ENCODE results near the gene IFI44L. TPM values are rescaled to one million over a fixed set of nuclear protein-coding genes. Genes with fewer than 3 reads are reported as not detected.

The IFI44L gene
- polyA plus RNA-seq, 1 donor from 2014 or later: 0.10 TPM

- Histone ChIP-seq H3K9me3 (ENCODE audit: low read length) (no peaks in the 10 kb centered on the region), H3K9me2 (ENCODE audit: insufficient read depth, low read length) (no peaks in the 10 kb centered on the region), H3K27me3 (ENCODE audit: insufficient read depth, low read depth, low read length) (no peaks in the 10 kb centered on the region), H2AFZ (ENCODE audit: low read depth, low read length) (no peak overlapping the region), H3K4me2 (ENCODE audit: low read length) (no peak overlapping the region), H3K9ac (ENCODE audit: low read length) (no peak overlapping the region), H3K4me3 (ENCODE audit: low read length) (no peak overlapping the region), H4K20me1 (ENCODE audit: insufficient read depth) (no peaks in the 10 kb centered on the region), H3K79me2 (replicated peaks; ENCODE audit: insufficient read depth, low read length) (no peaks in the 10 kb centered on the region), H3K27ac (ENCODE audit: low read length) (no peak overlapping the region), H3K36me3 (ENCODE audit: insufficient read depth, low read length) (no peaks in the 10 kb centered on the region), H3F3A (ENCODE audit: insufficient read depth, low read length, poor library complexity, severe bottlenecking) (no peaks in the 10 kb centered on the region)
- TF ChIP-seq CTCF (IDR thresholded peaks at IDR 0.05; ENCODE audit: poor library complexity, severe bottlenecking) (no peak), MXI1 (conservative IDR thresholded peaks at IDR 0.05; ENCODE audit: poor library complexity, severe bottlenecking) (no peak), EP300 (conservative IDR thresholded peaks at IDR 0.05; ENCODE audit: poor library complexity, severe bottlenecking) (no peak), RAD21 (conservative IDR thresholded peaks at IDR 0.05) (no peak), POLR2AphosphoS5 (IDR thresholded peaks at IDR 0.05) (no peak), REST (IDR thresholded peaks at IDR 0.05; ENCODE audit: borderline replicate concordance) (no peak), SMC3 (conservative IDR thresholded peaks at IDR 0.05; ENCODE audit: poor library complexity) (no peak), EZH2 (IDR thresholded peaks at IDR 0.05; ENCODE audit: borderline replicate concordance, insufficient read depth, low read length, poor library complexity, severe bottlenecking) (no peak)
Observed at GRCh38 chr1:78650114-78650660, 29.9 kb downstream of the IFI44L start.

GRCh38 chr1:78651241-78651640, 31.0 kb downstream of the IFI44L start:
- Histone ChIP-seq H3K9me2 (ENCODE audit: insufficient read depth, low read length) (no peaks in the 10 kb centered on the region), H3K36me3 (ENCODE audit: insufficient read depth, low read length) (no peaks in the 10 kb centered on the region), H3K9me3 (ENCODE audit: low read length) (no peaks in the 10 kb centered on the region), H3F3A (ENCODE audit: insufficient read depth, low read length, poor library complexity, severe bottlenecking) (no peaks in the 10 kb centered on the region), H2AFZ (ENCODE audit: low read depth, low read length) (no peak overlapping the region), H3K79me2 (replicated peaks; ENCODE audit: insufficient read depth, low read length) (no peaks in the 10 kb centered on the region), H4K20me1 (ENCODE audit: insufficient read depth) (no peaks in the 10 kb centered on the region), H3K4me3 (ENCODE audit: low read length) (no peak overlapping the region), H3K4me2 (ENCODE audit: low read length) (no peak overlapping the region), H3K9ac (ENCODE audit: low read length) (no peak overlapping the region), H3K27ac (ENCODE audit: low read length) (no peak overlapping the region), H3K27me3 (ENCODE audit: insufficient read depth, low read depth, low read length) (no peaks in the 10 kb centered on the region)
- TF ChIP-seq RAD21 (conservative IDR thresholded peaks at IDR 0.05) (no peak), CTCF (IDR thresholded peaks at IDR 0.05; ENCODE audit: poor library complexity, severe bottlenecking) (no peak), REST (IDR thresholded peaks at IDR 0.05; ENCODE audit: borderline replicate concordance) (no peak), MXI1 (conservative IDR thresholded peaks at IDR 0.05; ENCODE audit: poor library complexity, severe bottlenecking) (no peak)
